Spleen (tissue), 11 donors: ENCODE measurements around the gene PKP2. TPM values are rescaled to one million over a fixed set of nuclear protein-coding genes. Genes with fewer than 3 reads are reported as not detected.

Experiments used
- DNase-seq: peaks from one replicate; pipeline ENCODE4 v3.0.0-alpha.2; 2020
- H3K27ac ChIP-seq, 8 donors: fragments of 200-600 bp; sonication (generic) in 7 of 8; 1 replicate in 4 of 8; 2 replicates in 4 of 8; pipeline versions ENCODE4 v1.5.0 to v1.8.0; 2016 to 2021; ENCODE audit warnings: inconsistent platforms in 4 of 8, mild to moderate bottlenecking in 4 of 8, moderate library complexity in 1 of 8
- H3K27me3 ChIP-seq, 7 donors: fragments of 200-600 bp; sonication (generic) in 6 of 7; replicated peaks in 1 of 7; 1 replicate in 4 of 7; 2 replicates in 3 of 7; pipeline versions ENCODE4 v1.5.0 to v1.8.0; 2016 to 2021; ENCODE audit warnings: inconsistent platforms in 3 of 7, mild to moderate bottlenecking in 1 of 7
- H3K36me3 ChIP-seq, 6 donors: fragments of 200-600 bp; sonication (generic) in 5 of 6; 1 replicate in 4 of 6; 2 replicates in 2 of 6; pipeline versions ENCODE4 v1.5.0 to v1.8.0; 2016 to 2021; ENCODE audit warnings: inconsistent platforms in 2 of 6
- H3K4me1 ChIP-seq, 6 donors: fragments of 200-600 bp; sonication (generic) in 5 of 6; 1 replicate in 3 of 6; 2 replicates in 3 of 6; pipeline versions ENCODE4 v1.5.0 to v1.8.0; 2016 to 2021; ENCODE audit warnings: inconsistent platforms in 3 of 6
- H3K4me3 ChIP-seq, 8 donors: fragments of 200-600 bp; sonication (generic) in 7 of 8; 1 replicate in 4 of 8; 2 replicates in 4 of 8; pipeline versions ENCODE4 v1.5.0 to v1.8.0; 2016 to 2021; ENCODE audit warnings: inconsistent platforms in 4 of 8, mild to moderate bottlenecking in 4 of 8, moderate library complexity in 2 of 8
- H3K9me3 ChIP-seq, 8 donors: fragments of 200-600 bp; sonication (generic) in 7 of 8; 1 replicate in 4 of 8; 2 replicates in 4 of 8; pipeline versions ENCODE4 v1.5.0 to v1.8.0; 2016 to 2021; ENCODE audit warnings: inconsistent platforms in 4 of 8
- CTCF ChIP-seq, 11 experiments: fragments of 200-600 bp in 7 of 11; fragments of 450-650 bp in 4 of 11; sonication (generic) in 4 of 11; IDR thresholded peaks in 8 of 11; conservative IDR thresholded peaks in 3 of 11; 1 replicate in 7 of 11; 2 replicates in 4 of 11; pipeline versions ENCODE4 v1.4.0 to v1.8.0; 2016 to 2021; ENCODE audit warnings: antibody characterized with exemption in 11 of 11, inconsistent platforms in 4 of 11, mild to moderate bottlenecking in 1 of 11
- POLR2A ChIP-seq, 3 donors: fragments of 450-650 bp; IDR thresholded peaks; one replicate each; pipeline ENCODE4 v1.5.1; 2017; ENCODE audit warnings: antibody characterized with exemption in 3 of 3, mild to moderate bottlenecking in 1 of 3
- POLR2AphosphoS5 ChIP-seq, 3 donors: sonication (generic); formaldehyde crosslinking; IDR thresholded peaks; one replicate each; pipeline ENCODE4 v1.5.1; 2017; ENCODE audit warnings: antibody characterized with exemption in 3 of 3
- WGBS, 5 donors: extraction: QIAGEN DNeasy Blood & Tissue Kit in 3 of 5; methylation state at CpG; one replicate each; pipeline versions ENCODE4 v1.1.5 to v1.1.7; 2013 to 2018; 5-methylcytosine and 5-hydroxymethylcytosine counted together
- intact Hi-C: fragments of 100-400 bp; cut with DNase I; formaldehyde crosslinking; loops from one replicate; pipeline ENCODE4 v1.15.0; 2023; ENCODE audit warnings: low total_unique reads
- polyA plus RNA-seq, 3 donors: library from polyadenylated mRNA; stranded (reverse); fragments of 200-250 nt; gene quantifications; one replicate each; pipeline ENCODE4 v1.2.1, GENCODE V29; 2013
- total RNA-seq, 7 donors: library from RNA; depleted of rRNA in 3 of 7; stranded (reverse); fragments of >200 nt in 3 of 7; fragmentation: NEBNext Ultra II Directional in 4 of 7; extraction: Animal tissue kit (Norgen Biotek cat#: 25700) in 4 of 7; gene quantifications; one replicate each; pipeline versions ENCODE4 v1.1.0 to v1.2.1, GENCODE V29; 2016 to 2021
- donor health status: healthy with polysubstance abuse.
- donor health status: DM: no; HTN: no; CAD: no; lungs with moderate emphysema.
- donor health status: DM: no; HTN: no; CAD: no.
- donor health status: Bipolar disorder and iron deficiency.
- donor health status: healthy.
- donor health status: DM: no; HTN: no; CAD: no.
- donor health status: DM: yes; HTN: yes; CAD: no.

The PKP2 gene
- total and polyA plus RNA-seq, 10 donors = 1.5 to 10.8 (median 3.3) TPM

DNA sequence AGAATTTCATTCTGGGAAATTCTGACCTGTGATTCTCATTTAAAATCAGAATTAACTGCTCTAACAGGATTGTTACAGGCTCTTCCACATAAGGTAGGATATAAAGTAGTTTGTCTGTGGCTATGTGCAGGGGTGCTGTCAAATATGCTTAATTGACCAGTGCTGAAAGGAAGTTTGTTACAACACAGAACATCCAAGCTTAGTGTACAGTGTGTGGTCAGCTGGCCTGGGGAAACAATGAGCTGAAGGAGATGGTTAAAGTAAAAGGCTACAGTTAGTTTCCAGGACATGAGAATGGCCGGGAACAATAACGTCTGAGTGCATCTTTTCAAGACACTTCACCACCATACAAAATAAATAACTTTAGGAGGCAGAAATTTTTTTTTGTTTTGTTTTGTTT is 68.0 kb downstream of the PKP2 start:
- Histone ChIP-seq H3K27ac (no peak overlapping the region), H3K9me3 (no peaks in the 10 kb centered on the region), H3K4me1 (no peaks in the 10 kb centered on the region), H3K27me3 (no peaks in the 10 kb centered on the region), H3K36me3 (no peaks in the 10 kb centered on the region), H3K4me3 (no peak overlapping the region)
- TF ChIP-seq CTCF (IDR thresholded peaks at IDR 0.05 in 8 of 11, conservative IDR thresholded peaks at IDR 0.05 in 3 of 11) = no peak
- TF ChIP-seq POLR2A (IDR thresholded peaks at IDR 0.05) = no peak
- TF ChIP-seq POLR2AphosphoS5 (IDR thresholded peaks at IDR 0.05) = no peak
- DNase-seq = no peak
- WGBS, 5 donors = 69 to 92% (median 87%) methylated on average over 2 of the region's 2 CpGs
- intact Hi-C loops = no loop called here

DNA sequence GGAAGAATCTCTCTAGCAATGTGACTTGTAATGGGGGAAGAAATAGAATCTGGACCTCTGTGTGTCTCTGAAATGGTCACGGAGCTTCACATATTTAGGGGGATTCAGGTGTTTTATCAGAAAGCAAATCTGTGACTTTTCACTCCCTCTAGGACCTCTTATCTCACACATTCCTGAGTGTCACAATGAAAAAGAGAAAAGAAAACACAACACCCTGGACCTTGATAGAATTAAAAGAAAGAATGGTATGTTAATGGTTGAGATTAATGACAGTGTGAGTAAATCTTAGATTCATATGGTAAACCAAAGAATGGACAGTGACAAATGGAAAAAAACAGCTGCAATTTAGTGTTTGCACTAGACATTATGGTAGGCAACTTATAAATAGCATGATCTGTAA is 68.5 kb downstream of the PKP2 start:
- DNase-seq = no peak
- Histone ChIP-seq H3K27me3 (no peaks in the 10 kb centered on the region), H3K27ac (no peak overlapping the region), H3K4me3 (no peak overlapping the region), H3K4me1 (no peaks in the 10 kb centered on the region), H3K9me3 (no peaks in the 10 kb centered on the region), H3K36me3 (no peaks in the 10 kb centered on the region)
- intact Hi-C loops = no loop called here
- TF ChIP-seq POLR2AphosphoS5 (IDR thresholded peaks at IDR 0.05) (no peak), POLR2A (IDR thresholded peaks at IDR 0.05) (no peak), CTCF (IDR thresholded peaks at IDR 0.05 in 8 of 11, conservative IDR thresholded peaks at IDR 0.05 in 3 of 11) (no peak)
- WGBS, 5 donors = 71 to 87% (median 84%) methylated on average over 1 of the region's 1 CpG

DNA sequence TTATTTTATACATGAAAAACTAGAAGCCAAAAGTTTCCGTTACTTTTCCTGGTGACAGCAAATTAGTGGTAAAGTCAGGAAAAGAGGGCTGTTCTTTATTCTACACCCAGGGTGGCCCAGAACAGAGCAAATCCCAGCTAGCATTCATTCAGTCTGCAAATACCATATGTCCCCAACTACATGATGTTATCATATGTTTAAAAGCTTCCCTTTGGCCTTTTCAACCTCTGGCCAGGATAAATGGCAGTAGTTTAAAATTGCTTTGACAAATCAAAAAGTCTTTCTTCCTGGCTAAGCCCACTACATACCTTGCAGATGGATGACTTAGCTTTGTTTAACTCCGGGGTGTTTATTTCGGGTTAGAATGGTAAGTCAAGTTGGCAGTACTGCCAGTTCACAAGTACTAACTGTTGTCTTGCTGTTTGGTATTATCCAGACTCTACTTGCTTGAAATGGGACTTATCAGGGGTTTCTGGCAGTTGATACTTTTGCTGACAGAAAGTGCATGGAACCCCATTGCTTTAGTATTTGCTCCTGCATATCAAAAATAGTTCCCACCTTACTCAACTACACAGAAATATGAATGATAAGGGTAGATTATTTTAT is 69.7 kb downstream of the PKP2 start:
- Histone ChIP-seq H3K36me3 (peaks cover 0 to 6% (median 0%) of the 10 kb centered on the region in 6 donors), H3K4me1 (no peaks in the 10 kb centered on the region), H3K27me3 (no peaks in the 10 kb centered on the region), H3K4me3 (no peak overlapping the region), H3K9me3 (no peaks in the 10 kb centered on the region), H3K27ac (no peak overlapping the region)
- no peak for DNase-seq
- TF ChIP-seq POLR2AphosphoS5 (IDR thresholded peaks at IDR 0.05) = no peak
- WGBS, 5 donors = 73 to 94% (median 82%) methylated on average over 3 of the region's 3 CpGs
- intact Hi-C loops = no loop called here

- Histone ChIP-seq H3K4me3 (no peak overlapping the region), H3K27ac (no peak overlapping the region), H3K9me3 (no peaks in the 10 kb centered on the region), H3K4me1 (no peaks in the 10 kb centered on the region), H3K36me3 (peaks cover 0 to 12% (median 0%) of the 10 kb centered on the region in 6 donors), H3K27me3 (no peaks in the 10 kb centered on the region)
- WGBS, 5 donors = 88 to 96% (median 94%) methylated on average over 1 of the region's 1 CpG
- intact Hi-C loops = no loop called here
- TF ChIP-seq POLR2AphosphoS5 (IDR thresholded peaks at IDR 0.05) (no peak), POLR2A (IDR thresholded peaks at IDR 0.05) (no peak), CTCF (IDR thresholded peaks at IDR 0.05 in 8 of 11, conservative IDR thresholded peaks at IDR 0.05 in 3 of 11) (no peak)
- DNase-seq = no peak
Observed at GRCh38 chr12:32824596-32824995, 72.0 kb downstream of the PKP2 start.

- Histone ChIP-seq H3K4me1 (no peaks in the 10 kb centered on the region), H3K36me3 (peaks cover 0 to 12% (median 0%) of the 10 kb centered on the region in 6 donors), H3K4me3 (no peak overlapping the region), H3K9me3 (no peaks in the 10 kb centered on the region), H3K27ac (no peak overlapping the region), H3K27me3 (no peaks in the 10 kb centered on the region)
- whole genome bisulfite sequencing, 5 donors = 82 to 91% (median 90%) methylated on average over 5 of the region's 5 CpGs
- intact Hi-C loops = no loop called here
- TF ChIP-seq POLR2A (IDR thresholded peaks at IDR 0.05) = no peak
- TF ChIP-seq POLR2AphosphoS5 (IDR thresholded peaks at IDR 0.05) = no peak
- no peak for TF ChIP-seq CTCF (IDR thresholded peaks at IDR 0.05 in 8 of 11, conservative IDR thresholded peaks at IDR 0.05 in 3 of 11)
- no peak for DNase-seq
Observed at GRCh38 chr12:32822344-32822743, 74.2 kb downstream of the PKP2 start.
